WERI-Rb-1 (cell line): ENCODE measurements around the gene POU6F1.

Experiments
- DNase-seq: peaks from one replicate; pipeline ENCODE4 v3.0.0-alpha.2; 2020
- H3K27ac ChIP-seq: fragments of 250-450 bp; sonication (Bioruptor Pico); 2 replicates; pipeline ENCODE4 v1.5.1; 2020; ENCODE audit warnings: mild to moderate bottlenecking, moderate library complexity
- H3K27me3 ChIP-seq: fragments of 250-450 bp; sonication (Bioruptor Pico); 2 replicates; pipeline ENCODE4 v1.5.1; 2021; ENCODE audit warnings: mild to moderate bottlenecking, low read depth, moderate library complexity; ENCODE audit not compliant: insufficient read depth, severe bottlenecking
- H3K36me3 ChIP-seq: fragments of 250-450 bp; sonication (Bioruptor Pico); 2 replicates; pipeline ENCODE4 v1.5.1; 2020; ENCODE audit warnings: mild to moderate bottlenecking, moderate library complexity
- H3K4me3 ChIP-seq: 2 replicates; pipeline ENCODE4 v1.5.1; 2011; ENCODE audit warnings: low read depth, mild to moderate bottlenecking, control low read depth, low read length
- H3K9me3 ChIP-seq: fragments of 250-450 bp; sonication (Bioruptor Pico); 2 replicates; pipeline ENCODE4 v1.5.1; 2021; ENCODE audit warnings: mild to moderate bottlenecking, moderate library complexity; ENCODE audit not compliant: severe bottlenecking
- TF ChIP-seq, protein P1 (sequence below): IDR thresholded peaks from 2 replicates; pipeline ENCODE4 v1.5.1; 2011; ENCODE audit warnings: low read depth, mild to moderate bottlenecking, control low read depth, inconsistent platforms, low read length

Gene POU6F1

DNA sequence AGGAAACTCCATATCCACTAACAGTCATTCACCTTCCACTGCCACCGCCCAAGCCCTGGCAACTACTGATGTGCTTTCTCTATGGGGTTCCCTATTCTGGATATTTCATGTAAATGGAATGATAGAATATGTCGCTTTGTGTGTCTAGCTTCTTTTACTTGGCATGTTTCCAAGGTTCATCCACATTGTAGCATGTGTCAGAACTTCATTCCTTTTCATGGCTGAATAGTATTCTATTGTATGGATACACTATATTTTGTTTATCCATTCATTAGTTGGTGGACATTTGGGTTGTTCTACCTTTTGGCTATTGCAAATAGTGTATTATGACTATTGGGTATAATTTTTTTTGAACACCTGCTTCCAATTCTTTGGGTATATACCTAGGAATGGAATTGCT is 8.6 kb downstream of the POU6F1 start:
- no peak overlapping the region for H3K4me3 ChIP-seq
- no peak overlapping the region for H3K27ac ChIP-seq
- TF ChIP-seq, protein P1, sequence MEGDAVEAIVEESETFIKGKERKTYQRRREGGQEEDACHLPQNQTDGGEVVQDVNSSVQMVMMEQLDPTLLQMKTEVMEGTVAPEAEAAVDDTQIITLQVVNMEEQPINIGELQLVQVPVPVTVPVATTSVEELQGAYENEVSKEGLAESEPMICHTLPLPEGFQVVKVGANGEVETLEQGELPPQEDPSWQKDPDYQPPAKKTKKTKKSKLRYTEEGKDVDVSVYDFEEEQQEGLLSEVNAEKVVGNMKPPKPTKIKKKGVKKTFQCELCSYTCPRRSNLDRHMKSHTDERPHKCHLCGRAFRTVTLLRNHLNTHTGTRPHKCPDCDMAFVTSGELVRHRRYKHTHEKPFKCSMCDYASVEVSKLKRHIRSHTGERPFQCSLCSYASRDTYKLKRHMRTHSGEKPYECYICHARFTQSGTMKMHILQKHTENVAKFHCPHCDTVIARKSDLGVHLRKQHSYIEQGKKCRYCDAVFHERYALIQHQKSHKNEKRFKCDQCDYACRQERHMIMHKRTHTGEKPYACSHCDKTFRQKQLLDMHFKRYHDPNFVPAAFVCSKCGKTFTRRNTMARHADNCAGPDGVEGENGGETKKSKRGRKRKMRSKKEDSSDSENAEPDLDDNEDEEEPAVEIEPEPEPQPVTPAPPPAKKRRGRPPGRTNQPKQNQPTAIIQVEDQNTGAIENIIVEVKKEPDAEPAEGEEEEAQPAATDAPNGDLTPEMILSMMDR, result no peak
- H3K9me3 ChIP-seq, result no peaks in the 10 kb centered on the region
- peaks cover 2% of the 10 kb centered on the region for H3K36me3 ChIP-seq
- no peak for DNase-seq
- no peaks in the 10 kb centered on the region for H3K27me3 ChIP-seq

DNA sequence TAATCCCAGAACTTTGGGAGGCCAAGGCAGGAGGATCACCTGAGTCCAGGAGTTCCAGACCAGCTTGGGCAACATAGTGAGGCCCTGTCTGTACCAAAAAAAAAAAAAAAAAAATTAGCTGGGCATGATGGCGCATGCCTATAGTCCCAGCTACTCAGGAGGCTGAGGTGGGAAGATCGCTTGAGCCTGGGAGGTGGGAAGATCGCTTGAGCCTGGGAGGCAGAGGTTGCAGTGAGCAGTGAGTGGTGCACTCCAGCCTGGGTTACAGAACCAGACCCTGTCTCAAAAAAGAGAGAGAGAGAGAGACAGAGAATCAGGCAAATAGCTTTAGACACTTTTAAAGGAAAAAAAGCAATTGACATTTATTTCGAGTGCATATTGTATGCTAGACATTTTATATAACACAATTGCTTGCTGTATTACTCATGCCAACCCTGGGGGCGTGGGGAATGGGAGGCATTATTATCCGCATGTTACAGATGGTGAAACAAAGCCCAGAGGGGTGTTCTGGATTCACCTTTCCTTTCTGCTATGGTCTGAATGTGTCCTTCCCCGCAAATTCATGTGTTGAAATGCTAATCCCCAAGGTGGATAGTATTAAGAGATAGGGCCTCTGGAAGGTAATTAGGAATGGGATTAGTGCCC is 9.7 kb downstream of the POU6F1 start:
- TF ChIP-seq, protein P1, result no peak
- no peaks in the 10 kb centered on the region for H3K9me3 ChIP-seq
- H3K4me3 ChIP-seq, result no peak overlapping the region
- DNase-seq, result no peak
- H3K36me3 ChIP-seq, result peaks cover 2% of the 10 kb centered on the region; the same call in 1 of the 2 replicates
- no peak overlapping the region for H3K27ac ChIP-seq
- H3K27me3 ChIP-seq, result no peaks in the 10 kb centered on the region

GRCh38 chr12:51205350-51205749 is 12.5 kb downstream of the POU6F1 start:
- no peaks in the 10 kb centered on the region for H3K36me3 ChIP-seq
- H3K9me3 ChIP-seq, result no peaks in the 10 kb centered on the region
- H3K4me3 ChIP-seq, result no peak overlapping the region
- H3K27me3 ChIP-seq, result no peaks in the 10 kb centered on the region
- TF ChIP-seq, protein P1, result no peak
- no peak for DNase-seq
- no peak overlapping the region for H3K27ac ChIP-seq

DNA sequence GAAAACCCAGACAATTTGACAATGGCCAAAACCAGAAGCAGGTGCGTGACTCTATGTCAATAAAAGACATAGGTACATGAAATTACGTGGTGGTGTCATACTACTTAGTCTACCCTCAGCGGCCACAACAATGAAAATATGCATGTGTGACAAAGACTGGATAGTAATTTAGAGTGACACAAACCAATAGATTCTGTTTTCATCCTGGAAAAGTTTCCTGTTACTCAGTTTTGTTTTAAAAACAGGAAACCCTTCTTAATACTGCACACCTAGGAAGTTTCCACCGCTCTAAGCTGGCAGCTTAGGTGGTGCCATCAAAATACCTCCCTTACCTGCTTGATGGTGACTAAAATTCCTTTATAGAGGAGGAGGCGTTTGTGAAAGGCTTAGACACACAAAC is 15.1 kb downstream of the POU6F1 start:
- no peak for DNase-seq
- Histone ChIP-seq H3K36me3 (no peaks in the 10 kb centered on the region), H3K27me3 (no peaks in the 10 kb centered on the region), H3K27ac (no peak overlapping the region), H3K4me3 (no peak overlapping the region), H3K9me3 (no peaks in the 10 kb centered on the region)
- TF ChIP-seq, protein P1, result no peak

- no peak for DNase-seq
- Histone ChIP-seq H3K36me3 (no peaks in the 10 kb centered on the region), H3K27me3 (no peaks in the 10 kb centered on the region), H3K9me3 (no peaks in the 10 kb centered on the region), H3K4me3 (no peak overlapping the region), H3K27ac (no peak overlapping the region)
- TF ChIP-seq, protein P1, result no peak
Measured at GRCh38 chr12:51200806-51201205, 17.1 kb downstream of the POU6F1 start.

GRCh38 chr12:51200156-51200555 is 17.7 kb downstream of the POU6F1 start:
- TF ChIP-seq, protein P1, result no peak
- H3K9me3 ChIP-seq, result no peaks in the 10 kb centered on the region
- no peak overlapping the region for H3K4me3 ChIP-seq
- no peak for DNase-seq
- H3K36me3 ChIP-seq, result no peaks in the 10 kb centered on the region
- no peaks in the 10 kb centered on the region for H3K27me3 ChIP-seq
- no peak overlapping the region for H3K27ac ChIP-seq
